Measurements from ENCODE around the gene CHCHD10. TPM values are rescaled to one million over a fixed set of nuclear protein-coding genes. Genes with fewer than 3 reads are reported as not detected.
A peak's percentile ranks its signal among the peaks of the same experiment; 100 is the strongest.

The CHCHD10 gene
- total and polyA plus RNA-seq, 2 of the 13 experiments (the other 11 are each of a cell fraction or from before 2014, with no cell fraction given) = 37.0 to 62.8 TPM

- TF ChIP-seq ZNF772 (CRISPR knock-in tag; IDR thresholded peaks at IDR 0.05) (0 out of 2 replicates have a peak, but pooled peaks have one; percentile 46), FOXO1 (CRISPR knock-in tag; IDR thresholded peaks at IDR 0.05) (0 out of 2 replicates have a peak, but pooled peaks have one; percentile 22)
- TF ChIP-seq, protein P1, sequence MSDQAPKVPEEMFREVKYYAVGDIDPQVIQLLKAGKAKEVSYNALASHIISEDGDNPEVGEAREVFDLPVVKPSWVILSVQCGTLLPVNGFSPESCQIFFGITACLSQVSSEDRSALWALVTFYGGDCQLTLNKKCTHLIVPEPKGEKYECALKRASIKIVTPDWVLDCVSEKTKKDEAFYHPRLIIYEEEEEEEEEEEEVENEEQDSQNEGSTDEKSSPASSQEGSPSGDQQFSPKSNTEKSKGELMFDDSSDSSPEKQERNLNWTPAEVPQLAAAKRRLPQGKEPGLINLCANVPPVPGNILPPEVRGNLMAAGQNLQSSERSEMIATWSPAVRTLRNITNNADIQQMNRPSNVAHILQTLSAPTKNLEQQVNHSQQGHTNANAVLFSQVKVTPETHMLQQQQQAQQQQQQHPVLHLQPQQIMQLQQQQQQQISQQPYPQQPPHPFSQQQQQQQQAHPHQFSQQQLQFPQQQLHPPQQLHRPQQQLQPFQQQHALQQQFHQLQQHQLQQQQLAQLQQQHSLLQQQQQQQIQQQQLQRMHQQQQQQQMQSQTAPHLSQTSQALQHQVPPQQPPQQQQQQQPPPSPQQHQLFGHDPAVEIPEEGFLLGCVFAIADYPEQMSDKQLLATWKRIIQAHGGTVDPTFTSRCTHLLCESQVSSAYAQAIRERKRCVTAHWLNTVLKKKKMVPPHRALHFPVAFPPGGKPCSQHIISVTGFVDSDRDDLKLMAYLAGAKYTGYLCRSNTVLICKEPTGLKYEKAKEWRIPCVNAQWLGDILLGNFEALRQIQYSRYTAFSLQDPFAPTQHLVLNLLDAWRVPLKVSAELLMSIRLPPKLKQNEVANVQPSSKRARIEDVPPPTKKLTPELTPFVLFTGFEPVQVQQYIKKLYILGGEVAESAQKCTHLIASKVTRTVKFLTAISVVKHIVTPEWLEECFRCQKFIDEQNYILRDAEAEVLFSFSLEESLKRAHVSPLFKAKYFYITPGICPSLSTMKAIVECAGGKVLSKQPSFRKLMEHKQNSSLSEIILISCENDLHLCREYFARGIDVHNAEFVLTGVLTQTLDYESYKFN (CRISPR knock-in tag; conservative IDR thresholded peaks at IDR 0.05) = peak; percentile 59; the same call in 1 of the 2 replicates
Measured at GRCh38 chr22:23789638-23790037, 21.9 kb upstream of the CHCHD10 start (continued).

GRCh38 chr22:23789121-23789520 is 21.3 kb upstream of the CHCHD10 start:
- Histone ChIP-seq H3K27me3 (ENCODE audit: control insufficient read depth in 1 of 2, insufficient read depth in 2 of 2, low read length in 2 of 2) (no peaks in the 10 kb centered on the region), H3K36me3 (replicated peaks in 1 of 2; ENCODE audit: control insufficient read depth in 1 of 2, insufficient read depth in 2 of 2, low read length in 2 of 2) (peaks cover 12 to 26% of the 10 kb centered on the region in 2 experiments), H3K4me3 (replicated peaks in 1 of 3; ENCODE audit: insufficient read depth in 1 of 3, low read depth in 2 of 3, low read length in 3 of 3) (0 out of 6 replicates have a peak overlapping the region, but pooled peaks of 1 of the 3 experiments have one; percentile 1), H4K20me1 (ENCODE audit: insufficient read depth, low read length) (peaks cover 23% of the 10 kb centered on the region), H3K4me1 (ENCODE audit: insufficient read depth, low read length) (peaks cover 50% of the 10 kb centered on the region), H3K4me2 (ENCODE audit: low read depth, low read length) (peak overlapping the region; percentile 99), H3K79me2 (ENCODE audit: insufficient read depth, low read length) (peaks cover 54% of the 10 kb centered on the region), H3K9ac (ENCODE audit: insufficient read depth, low read depth, low read length) (peak overlapping the region; percentile 34; the same call in 1 of the 2 replicates), H3K27ac (ENCODE audit: extremely low read length, insufficient read depth, low read length) (peak overlapping the region; percentile 52), H2AFZ (ENCODE audit: low read length) (no peak overlapping the region), H3K9me3 (ENCODE audit: low read length) (no peaks in the 10 kb centered on the region)
- ATAC-seq = peak; percentile 2; the same call in 1 of the 3 replicates
- intact Hi-C loops (cut with micrococcal nuclease; ENCODE audit: unreplicated experiment) = loop anchor here (1.0 to 5.0 kb wide), 2 partner anchors 21 to 68 kb away; partner anchors contain the start of gene SLC2A11
- in situ Hi-C loops (cut with HindIII; ENCODE audit: extremely low pct_ligation_motif_present, low pct_unique_long_range_greater_than_20kb) = no loop called here
- DNase-seq (ENCODE audit: low spot score) = no peak
- no TSS peak for BruUV-seq (replicated peaks)
- POLR2A ChIA-PET = interaction anchor here (0.6 to 7.1 kb wide), 11 partner anchors 8 to 68 kb away, joined by 3 to 201 read pairs (median 4); partner anchors contain the start of genes CHCHD10, MMP11, SLC2A11 and ZNF70
- CTCF ChIA-PET (ENCODE audit: low intra/inter-chr PET ratio, low total read pairs) = interaction anchor here (0.8 to 1.8 kb wide), 2 partner anchors 18 to 21 kb away, joined by 7 to 18 read pairs; partner anchors contain the start of gene CHCHD10
- FAIRE-seq = no peak
- 73% methylated on average over 4 of the region's 4 CpGs for WGBS (ENCODE audit: low lambda C conversion rate)
- TF ChIP-seq, protein P2, sequence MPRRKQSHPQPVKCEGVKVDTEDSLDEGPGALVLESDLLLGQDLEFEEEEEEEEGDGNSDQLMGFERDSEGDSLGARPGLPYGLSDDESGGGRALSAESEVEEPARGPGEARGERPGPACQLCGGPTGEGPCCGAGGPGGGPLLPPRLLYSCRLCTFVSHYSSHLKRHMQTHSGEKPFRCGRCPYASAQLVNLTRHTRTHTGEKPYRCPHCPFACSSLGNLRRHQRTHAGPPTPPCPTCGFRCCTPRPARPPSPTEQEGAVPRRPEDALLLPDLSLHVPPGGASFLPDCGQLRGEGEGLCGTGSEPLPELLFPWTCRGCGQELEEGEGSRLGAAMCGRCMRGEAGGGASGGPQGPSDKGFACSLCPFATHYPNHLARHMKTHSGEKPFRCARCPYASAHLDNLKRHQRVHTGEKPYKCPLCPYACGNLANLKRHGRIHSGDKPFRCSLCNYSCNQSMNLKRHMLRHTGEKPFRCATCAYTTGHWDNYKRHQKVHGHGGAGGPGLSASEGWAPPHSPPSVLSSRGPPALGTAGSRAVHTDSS (CRISPR knock-in tag; conservative IDR thresholded peaks at IDR 0.05) = no peak
- TF ChIP-seq MAF1 (CRISPR knock-in tag; IDR thresholded peaks at IDR 0.05; ENCODE audit: borderline replicate concordance) (no peak), CREB1 (IDR thresholded peaks at IDR 0.05) (no peak), CREB1 (CRISPR knock-in tag; IDR thresholded peaks at IDR 0.05) (no peak), MBNL3 (CRISPR knock-in tag; conservative IDR thresholded peaks at IDR 0.05) (no peak), RORA (CRISPR knock-in tag; IDR thresholded peaks at IDR 0.05) (no peak), SIX4 (CRISPR knock-in tag; IDR thresholded peaks at IDR 0.05) (peak; percentile 77), ZNF629 (CRISPR knock-in tag; conservative IDR thresholded peaks at IDR 0.05) (no peak), ELF3 (CRISPR knock-in tag; IDR thresholded peaks at IDR 0.05) (no peak)
